Upper lobe of left lung (tissue), 6 donors: ENCODE results near the gene STAMBP. TPM values are rescaled to one million over a fixed set of nuclear protein-coding genes. Genes with fewer than 3 reads are reported as not detected.

Source experiments
- ATAC-seq, 2 donors: fragments of 200-7000 bp; cut with Tn5 transposase; one replicate each; pipeline ENCODE4 v1.9.1; 2022; ENCODE audit warnings: mild to moderate bottlenecking in 2 of 2, moderate library complexity in 2 of 2; ENCODE audit not compliant: low FRiP score in 2 of 2
- DNase-seq, 2 donors: peaks; one replicate each; pipeline ENCODE4 v3.0.0-alpha.2; 2019 to 2020
- H3K27ac ChIP-seq, 4 donors: fragments of 200-600 bp; sonication (generic); one replicate each; pipeline ENCODE4 v1.5.1; 2016 to 2019
- H3K27me3 ChIP-seq, 4 donors: fragments of 200-600 bp; sonication (generic); one replicate each; pipeline ENCODE4 v1.5.1; 2017 to 2019
- H3K36me3 ChIP-seq, 4 donors: fragments of 200-600 bp; sonication (generic); one replicate each; pipeline ENCODE4 v1.5.1; 2016 to 2019
- H3K4me1 ChIP-seq, 4 donors: fragments of 200-600 bp; sonication (generic); one replicate each; pipeline ENCODE4 v1.5.1; 2018 to 2019
- H3K4me3 ChIP-seq, 4 donors: fragments of 200-600 bp; sonication (generic); one replicate each; pipeline ENCODE4 v1.5.1; 2017 to 2019; ENCODE audit warnings: mild to moderate bottlenecking in 2 of 4, moderate library complexity in 1 of 4
- H3K9me3 ChIP-seq, 4 donors: fragments of 200-600 bp; sonication (generic); one replicate each; pipeline ENCODE4 v1.5.1; 2018 to 2019
- CTCF ChIP-seq, 6 experiments: fragments of 450-650 bp in 4 of 6; fragments of 200-600 bp in 2 of 6; sonication (generic) in 2 of 6; IDR thresholded peaks; one replicate each; pipeline ENCODE4 v1.5.1; 2016 to 2019; ENCODE audit warnings: antibody characterized with exemption in 6 of 6
- EP300 ChIP-seq, 4 donors: sonication (generic); formaldehyde crosslinking; IDR thresholded peaks; one replicate each; pipeline ENCODE4 v1.5.1; 2017; ENCODE audit warnings: antibody characterized with exemption in 4 of 4, control low read depth in 2 of 4
- POLR2A ChIP-seq, 4 donors: fragments of 450-650 bp; IDR thresholded peaks; one replicate each; pipeline ENCODE4 v1.5.1; 2016 to 2017; ENCODE audit warnings: antibody characterized with exemption in 4 of 4, mild to moderate bottlenecking in 2 of 4
- POLR2AphosphoS5 ChIP-seq, 2 donors: sonication (generic); formaldehyde crosslinking; IDR thresholded peaks; one replicate each; pipeline ENCODE4 v1.5.1; 2017; ENCODE audit warnings: antibody characterized with exemption in 2 of 2
- WGBS, 2 donors: methylation state at CpG; one replicate each; pipeline ENCODE4 v1.1.5; 2017 to 2018; 5-methylcytosine and 5-hydroxymethylcytosine counted together
- total RNA-seq, 6 donors: library from RNA; depleted of rRNA in 4 of 6; stranded (reverse); fragments of >200 nt in 4 of 6; gene quantifications; one replicate each; pipeline versions ENCODE4 v1.1.0 to v1.2.1, GENCODE V29; 2016 to 2021
- donor health status: DM: no; HTN: no; CAD: no; lungs with moderate emphysema.
- donor health status: DM: no; HTN: yes; CAD: no; lungs with severe emphysema.

STAMBP gene
- total RNA-seq, 6 donors from 2014 or later = 22.8 to 41.7 (median 28.3) TPM

DNA sequence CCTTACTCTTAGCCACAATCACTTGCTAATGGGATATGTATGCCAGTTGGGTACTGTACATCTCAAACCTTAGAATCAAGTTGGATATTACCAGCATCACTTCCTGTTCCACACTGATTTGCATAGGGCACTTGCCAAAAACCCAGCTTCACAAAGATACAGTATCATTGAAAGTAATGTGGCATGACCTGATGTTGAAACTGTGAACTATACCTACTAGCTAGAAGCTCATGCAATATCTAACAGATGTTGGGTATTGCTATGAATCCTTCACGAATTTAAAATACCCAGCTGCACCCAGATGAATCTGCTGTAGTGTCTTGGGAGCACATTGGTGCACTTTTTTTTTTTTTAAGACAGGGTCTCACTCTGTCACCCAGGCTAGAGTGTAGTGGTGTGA is 6.5 kb upstream of the STAMBP start:
- 63 to 77% methylated on average over 1 of the region's 1 CpG for WGBS, 2 donors
- Histone ChIP-seq H3K4me1 (no peaks in the 10 kb centered on the region), H3K27ac (no peak overlapping the region), H3K27me3 (no peaks in the 10 kb centered on the region), H3K9me3 (no peaks in the 10 kb centered on the region), H3K36me3 (no peaks in the 10 kb centered on the region), H3K4me3 (no peak overlapping the region)
- DNase-seq = no peak
- TF ChIP-seq POLR2A (IDR thresholded peaks at IDR 0.05) (no peak), POLR2AphosphoS5 (IDR thresholded peaks at IDR 0.05) (no peak), CTCF (IDR thresholded peaks at IDR 0.05) (no peak), EP300 (IDR thresholded peaks at IDR 0.05) (no peak)
- no peak for ATAC-seq

DNA sequence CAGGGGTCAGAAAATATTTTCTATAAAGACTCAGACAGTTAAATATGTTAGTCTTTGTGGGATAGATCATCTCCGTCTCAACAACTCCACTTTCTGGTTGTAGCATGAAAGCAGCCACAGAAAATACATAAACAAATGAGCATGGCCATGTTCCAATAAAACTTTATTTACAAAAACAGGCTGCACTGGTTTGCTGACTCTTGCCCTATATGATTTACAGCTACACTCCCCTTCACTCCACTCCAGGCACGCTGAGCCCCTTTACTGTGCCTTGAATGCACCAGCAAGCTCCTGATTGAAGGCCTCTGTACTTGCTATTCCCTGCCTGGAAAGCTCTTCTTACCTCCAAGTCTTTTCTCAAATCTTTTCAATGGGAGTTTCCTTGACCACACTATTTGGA is 5.8 kb upstream of the STAMBP start:
- Histone ChIP-seq H3K9me3 (no peaks in the 10 kb centered on the region), H3K4me3 (no peak overlapping the region), H3K27ac (no peak overlapping the region), H3K4me1 (peaks cover under 1 to 3% (median 1%) of the 10 kb centered on the region in 4 donors), H3K27me3 (no peaks in the 10 kb centered on the region), H3K36me3 (no peaks in the 10 kb centered on the region)
- no peak for TF ChIP-seq EP300 (IDR thresholded peaks at IDR 0.05)
- TF ChIP-seq CTCF (IDR thresholded peaks at IDR 0.05) = no peak
- TF ChIP-seq POLR2AphosphoS5 (IDR thresholded peaks at IDR 0.05) = no peak
- TF ChIP-seq POLR2A (IDR thresholded peaks at IDR 0.05) = no peak
- DNase-seq = no peak
- 82 to 86% methylated on average over 2 of the region's 2 CpGs for WGBS, 2 donors
- ATAC-seq = no peak

- no peaks in the 10 kb centered on the region for H3K36me3 ChIP-seq
- H3K27me3 ChIP-seq = no peaks in the 10 kb centered on the region
- no peak overlapping the region for H3K4me3 ChIP-seq
- no peak for ATAC-seq
- TF ChIP-seq POLR2A (IDR thresholded peaks at IDR 0.05) = no peak
- no peak for TF ChIP-seq CTCF (IDR thresholded peaks at IDR 0.05)
- TF ChIP-seq EP300 (IDR thresholded peaks at IDR 0.05) = no peak
- TF ChIP-seq POLR2AphosphoS5 (IDR thresholded peaks at IDR 0.05) = no peak
- H3K9me3 ChIP-seq = no peaks in the 10 kb centered on the region
- peaks cover 4 to 7% (median 5%) of the 10 kb centered on the region in 4 donors for H3K4me1 ChIP-seq
- no peak for DNase-seq
- H3K27ac ChIP-seq = no peak overlapping the region
- 46 to 48% methylated on average over 2 of the region's 2 CpGs for WGBS, 2 donors
Measured at GRCh38 chr2:73823416-73823815, 5.3 kb upstream of the STAMBP start.

- ATAC-seq (peak in 1 of 2 donors; percentile 59), DNase-seq (no peak)
- no peaks in the 10 kb centered on the region for H3K9me3 ChIP-seq
- 4 to 8% methylated on average over 3 of the region's 3 CpGs for WGBS, 2 donors
- TF ChIP-seq EP300 (IDR thresholded peaks at IDR 0.05) = no peak
- peak; percentile 61 to 81 (median 70) for TF ChIP-seq CTCF (IDR thresholded peaks at IDR 0.05)
- peaks cover 4 to 7% (median 6%) of the 10 kb centered on the region in 4 donors for H3K4me1 ChIP-seq
- H3K27me3 ChIP-seq = no peaks in the 10 kb centered on the region
- H3K4me3 ChIP-seq = no peak overlapping the region
- H3K36me3 ChIP-seq = no peaks in the 10 kb centered on the region
- H3K27ac ChIP-seq = no peak overlapping the region
Measured at GRCh38 chr2:73823916-73824523, 4.7 kb upstream of the STAMBP start.

GRCh38 chr2:73825408-73825807 is 3.4 kb upstream of the STAMBP start:
- no peak overlapping the region for H3K4me3 ChIP-seq
- WGBS, 2 donors = 79 to 83% methylated on average over 4 of the region's 4 CpGs
- DNase-seq (no peak), ATAC-seq (no peak)
- peaks cover 7 to 17% (median 14%) of the 10 kb centered on the region in 4 donors for H3K4me1 ChIP-seq
- H3K27me3 ChIP-seq = no peaks in the 10 kb centered on the region
- TF ChIP-seq POLR2AphosphoS5 (IDR thresholded peaks at IDR 0.05) (no peak), CTCF (IDR thresholded peaks at IDR 0.05) (no peak), EP300 (IDR thresholded peaks at IDR 0.05) (no peak), POLR2A (IDR thresholded peaks at IDR 0.05) (no peak)
- H3K9me3 ChIP-seq = no peaks in the 10 kb centered on the region
- H3K36me3 ChIP-seq = no peaks in the 10 kb centered on the region
- H3K27ac ChIP-seq = no peak overlapping the region
